Spleen (tissue), 13 donors: ENCODE measurements around the gene ANKEF1. TPM values are rescaled to one million over a fixed set of nuclear protein-coding genes. Genes with fewer than 3 reads are reported as not detected.

Experiments used
- DNase-seq: peaks from one replicate; pipeline ENCODE4 v3.0.0-alpha.2; 2020
- H3K27ac ChIP-seq, 8 donors: fragments of 200-600 bp; sonication (generic) in 7 of 8; 1 replicate in 4 of 8; 2 replicates in 4 of 8; pipeline versions ENCODE4 v1.5.0 to v1.8.0; 2016 to 2021; ENCODE audit warnings: inconsistent platforms in 4 of 8, mild to moderate bottlenecking in 4 of 8, moderate library complexity in 1 of 8
- H3K27me3 ChIP-seq, 7 donors: fragments of 200-600 bp; sonication (generic) in 6 of 7; replicated peaks in 1 of 7; 1 replicate in 4 of 7; 2 replicates in 3 of 7; pipeline versions ENCODE4 v1.5.0 to v1.8.0; 2016 to 2021; ENCODE audit warnings: inconsistent platforms in 3 of 7, mild to moderate bottlenecking in 1 of 7
- H3K36me3 ChIP-seq, 6 donors: fragments of 200-600 bp; sonication (generic) in 5 of 6; 1 replicate in 4 of 6; 2 replicates in 2 of 6; pipeline versions ENCODE4 v1.5.0 to v1.8.0; 2016 to 2021; ENCODE audit warnings: inconsistent platforms in 2 of 6
- H3K4me1 ChIP-seq, 6 donors: fragments of 200-600 bp; sonication (generic) in 5 of 6; 1 replicate in 3 of 6; 2 replicates in 3 of 6; pipeline versions ENCODE4 v1.5.0 to v1.8.0; 2016 to 2021; ENCODE audit warnings: inconsistent platforms in 3 of 6
- H3K4me3 ChIP-seq, 8 donors: fragments of 200-600 bp; sonication (generic) in 7 of 8; 1 replicate in 4 of 8; 2 replicates in 4 of 8; pipeline versions ENCODE4 v1.5.0 to v1.8.0; 2016 to 2021; ENCODE audit warnings: inconsistent platforms in 4 of 8, mild to moderate bottlenecking in 4 of 8, moderate library complexity in 2 of 8
- H3K9me3 ChIP-seq, 8 donors: fragments of 200-600 bp; sonication (generic) in 7 of 8; 1 replicate in 4 of 8; 2 replicates in 4 of 8; pipeline versions ENCODE4 v1.5.0 to v1.8.0; 2016 to 2021; ENCODE audit warnings: inconsistent platforms in 4 of 8
- CTCF ChIP-seq, 11 experiments: fragments of 200-600 bp in 7 of 11; fragments of 450-650 bp in 4 of 11; sonication (generic) in 4 of 11; IDR thresholded peaks in 8 of 11; conservative IDR thresholded peaks in 3 of 11; 1 replicate in 7 of 11; 2 replicates in 4 of 11; pipeline versions ENCODE4 v1.4.0 to v1.8.0; 2016 to 2021; ENCODE audit warnings: antibody characterized with exemption in 11 of 11, inconsistent platforms in 4 of 11, mild to moderate bottlenecking in 1 of 11
- POLR2A ChIP-seq, 3 donors: fragments of 450-650 bp; IDR thresholded peaks; one replicate each; pipeline ENCODE4 v1.5.1; 2017; ENCODE audit warnings: antibody characterized with exemption in 3 of 3, mild to moderate bottlenecking in 1 of 3
- POLR2AphosphoS5 ChIP-seq, 3 donors: sonication (generic); formaldehyde crosslinking; IDR thresholded peaks; one replicate each; pipeline ENCODE4 v1.5.1; 2017; ENCODE audit warnings: antibody characterized with exemption in 3 of 3
- WGBS, 5 donors: extraction: QIAGEN DNeasy Blood & Tissue Kit in 3 of 5; methylation state at CpG; one replicate each; pipeline versions ENCODE4 v1.1.5 to v1.1.7; 2013 to 2018; 5-methylcytosine and 5-hydroxymethylcytosine counted together
- intact Hi-C: fragments of 100-400 bp; cut with DNase I; formaldehyde crosslinking; loops from one replicate; pipeline ENCODE4 v1.15.0; 2023; ENCODE audit warnings: low total_unique reads
- long read RNA-seq, 2 donors: transcript quantifications; one replicate each; lab custom pipeline, GENCODE V29; 2026
- polyA plus RNA-seq, 3 donors: library from polyadenylated mRNA; stranded (reverse); fragments of 200-250 nt; gene quantifications; one replicate each; pipeline ENCODE4 v1.2.1, GENCODE V29; 2013
- total RNA-seq, 7 donors: library from RNA; depleted of rRNA in 3 of 7; stranded (reverse); fragments of >200 nt in 3 of 7; fragmentation: NEBNext Ultra II Directional in 4 of 7; extraction: Animal tissue kit (Norgen Biotek cat#: 25700) in 4 of 7; gene quantifications; one replicate each; pipeline versions ENCODE4 v1.1.0 to v1.2.1, GENCODE V29; 2016 to 2021
- donor health status: healthy with polysubstance abuse.
- donor health status: DM: no; HTN: no; CAD: no; lungs with moderate emphysema.
- donor health status: DM: no; HTN: no; CAD: no.
- donor health status: Bipolar disorder and iron deficiency.
- donor health status: healthy.
- donor health status: DM: no; HTN: no; CAD: no.
- donor health status: DM: yes; HTN: yes; CAD: no.

ANKEF1 gene
- total RNA-seq (1 to 10 TPM; 1.8 to 3.2 (median 2.3) TPM), polyA plus RNA-seq (under 1 TPM; 0.58 to 0.77 (median 0.67) TPM)
- long read RNA-seq, donor 1 = 0 reads
- long read RNA-seq, donor 2, full-length matches to known transcripts = 1 of 1 reads
- long read RNA-seq, donor 2, partial matches to known transcripts = 0 of 1 reads
- long read RNA-seq, donor 2, other reads (novel, unspliced or antisense) = 0 of 1 reads

DNA sequence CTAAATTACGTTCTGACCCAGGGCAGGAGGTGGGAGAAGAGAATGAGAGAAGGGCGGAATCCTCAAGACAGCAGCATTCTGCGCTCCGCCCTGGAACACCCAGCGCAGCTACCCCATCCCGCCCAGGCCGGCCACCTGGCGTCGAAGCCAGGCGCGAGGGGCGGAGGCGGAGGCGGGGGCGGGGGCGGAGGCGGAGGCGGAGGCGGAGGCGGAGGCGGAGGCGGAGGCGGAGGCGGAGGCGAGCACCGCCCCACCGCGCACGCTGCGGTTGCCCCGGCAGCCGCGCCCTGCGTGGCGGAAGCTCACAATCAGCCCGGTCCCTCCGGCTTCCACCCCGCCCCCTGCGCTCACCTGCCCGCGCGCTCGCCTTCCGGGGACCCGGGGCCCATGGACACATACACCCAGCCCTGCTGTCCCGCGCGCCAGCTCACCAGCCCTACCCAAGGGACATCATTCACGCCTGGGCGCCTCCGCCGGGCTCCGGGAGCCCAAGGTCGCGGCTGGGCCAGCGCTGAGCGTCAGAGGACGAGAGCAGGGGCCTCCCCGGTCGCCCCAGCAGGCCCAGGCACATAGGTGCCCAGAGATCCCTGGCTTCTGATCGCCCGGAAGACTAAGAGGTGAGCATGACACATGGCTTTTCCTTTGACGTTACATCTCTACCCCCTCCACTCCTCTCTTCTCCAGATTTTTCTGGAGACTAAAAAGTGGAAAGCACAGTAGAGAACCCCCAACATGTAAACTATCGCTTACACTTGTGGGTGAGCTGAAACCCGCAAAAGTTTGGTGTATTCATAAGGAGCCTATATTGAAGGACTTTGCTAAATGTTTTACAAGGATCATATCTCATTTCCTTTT is at the start of gene ANKEF1:
ANKEF1 (plus strand) TSS at position 271 of the 855 bp plus-strand sequence. CDS start 3,315 bp downstream, outside the sequence.
- intact Hi-C loops = no loop called here
- Histone ChIP-seq H3K9me3 (no peaks in the 10 kb centered on the region), H3K27me3 (no peaks in the 10 kb centered on the region), H3K36me3 (peaks cover 0 to 9% (median 0%) of the 10 kb centered on the region in 6 donors), H3K27ac (peak within 1 kb of the TSS in 6 of 8 donors; percentile 47 to 78 (median 60)), H3K4me1 (peaks cover 0 to 16% (median 15%) of the 10 kb centered on the region in 6 donors), H3K4me3 (peak within 1 kb of the TSS; percentile 53 to 79 (median 64))
- DNase-seq = peak; percentile 96
- WGBS, 5 donors = 3 to 5% (median 3%) methylated on average over 34 to 65 of the region's 65 CpGs
- peak; percentile 59 to 72 (median 71) for TF ChIP-seq POLR2AphosphoS5 (IDR thresholded peaks at IDR 0.05)
- no peak for TF ChIP-seq POLR2A (IDR thresholded peaks at IDR 0.05)
- peak in 2 of 11 experiments; percentile 31 to 32 for TF ChIP-seq CTCF (IDR thresholded peaks at IDR 0.05 in 8 of 11, conservative IDR thresholded peaks at IDR 0.05 in 3 of 11)

DNA sequence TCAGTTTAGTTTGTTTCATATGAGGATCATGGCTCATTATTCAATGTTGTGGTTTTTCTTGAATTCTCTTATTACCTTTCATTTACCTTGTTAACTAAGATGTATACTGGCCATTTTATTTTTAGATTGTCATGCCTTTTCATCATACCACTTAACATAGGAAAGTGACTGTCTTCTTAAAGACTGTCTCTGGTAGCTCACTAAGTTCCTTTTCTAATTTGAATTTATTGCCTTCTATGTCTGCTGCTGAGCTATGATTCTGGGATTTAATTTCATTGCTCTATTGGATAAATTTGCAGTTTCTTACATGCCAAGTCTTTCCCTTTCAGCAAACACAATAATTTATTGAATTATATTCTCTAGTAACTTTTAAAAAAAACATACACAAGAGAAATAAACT is 49.5 kb upstream of the ANKEF1 start:
- Histone ChIP-seq H3K4me3 (no peak overlapping the region), H3K4me1 (peaks cover 0 to 18% (median 0%) of the 10 kb centered on the region in 6 donors), H3K27me3 (peaks cover 0 to 19% (median 0%) of the 10 kb centered on the region in 7 donors), H3K9me3 (no peaks in the 10 kb centered on the region), H3K27ac (no peak overlapping the region), H3K36me3 (no peaks in the 10 kb centered on the region)
- DNase-seq = no peak
- no peak for TF ChIP-seq POLR2AphosphoS5 (IDR thresholded peaks at IDR 0.05)
- no peak for TF ChIP-seq POLR2A (IDR thresholded peaks at IDR 0.05)
- TF ChIP-seq CTCF (IDR thresholded peaks at IDR 0.05 in 8 of 11, conservative IDR thresholded peaks at IDR 0.05 in 3 of 11) = no peak
- intact Hi-C loops = no loop called here

GRCh38 chr20:9985773-9986172 is 49.0 kb upstream of the ANKEF1 start:
- DNase-seq = no peak
- no peaks in the 10 kb centered on the region for H3K9me3 ChIP-seq
- peaks cover 0 to 18% (median 0%) of the 10 kb centered on the region in 6 donors for H3K4me1 ChIP-seq
- H3K36me3 ChIP-seq = no peaks in the 10 kb centered on the region
- no peak overlapping the region for H3K27ac ChIP-seq
- 52 to 70% (median 62%) methylated on average over 2 of the region's 2 CpGs for WGBS, 5 donors
- peaks cover 0 to 21% (median 0%) of the 10 kb centered on the region in 7 donors for H3K27me3 ChIP-seq
- intact Hi-C loops = no loop called here
- TF ChIP-seq POLR2A (IDR thresholded peaks at IDR 0.05) = no peak
- no peak for TF ChIP-seq CTCF (IDR thresholded peaks at IDR 0.05 in 8 of 11, conservative IDR thresholded peaks at IDR 0.05 in 3 of 11)
- no peak for TF ChIP-seq POLR2AphosphoS5 (IDR thresholded peaks at IDR 0.05)
- H3K4me3 ChIP-seq = no peak overlapping the region
